ENCODE measurements around the gene KICS2.
"Not testable (repeated sequence)": the region's sequence is repeated elsewhere in the genome, so short reads cannot be mapped to it uniquely, and the experiment has no call there.

The KICS2 gene

DNA sequence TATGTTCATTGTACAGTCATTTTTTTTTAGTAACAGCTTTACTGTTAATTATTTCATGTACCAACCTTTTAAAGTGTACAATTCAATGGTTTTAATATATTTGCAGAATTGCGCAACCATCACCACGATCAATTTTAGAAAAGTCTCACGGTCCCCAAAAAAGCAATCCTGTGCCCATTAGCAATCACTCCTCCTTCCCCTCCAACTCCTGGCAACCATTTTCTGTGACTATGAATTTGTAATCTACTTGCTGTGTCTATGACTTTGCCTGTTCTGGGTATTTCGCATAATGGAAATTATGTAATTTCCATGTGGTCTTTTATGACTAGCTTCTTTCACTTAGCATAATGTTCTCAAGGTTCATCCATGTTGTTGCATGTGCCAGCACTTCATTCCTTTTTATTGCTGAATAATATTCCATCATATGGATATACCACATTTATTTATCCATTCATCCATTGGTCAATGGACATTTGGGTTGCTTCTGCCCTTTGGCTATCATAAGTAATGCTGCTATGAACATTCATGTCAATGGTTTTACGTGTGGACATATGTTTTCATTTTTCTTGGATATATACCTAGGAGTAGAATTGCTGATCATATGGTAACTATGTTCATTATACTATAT lies 9.9 kb downstream of the KICS2 start:
- no peak for DNase-seq

- DNase-seq, result no peak
Observed at GRCh38 chr12:64207453-64207852, 14.6 kb downstream of the KICS2 start.

GRCh38 chr12:64205542-64205941 lies 16.6 kb downstream of the KICS2 start:
- no peak for DNase-seq

DNA sequence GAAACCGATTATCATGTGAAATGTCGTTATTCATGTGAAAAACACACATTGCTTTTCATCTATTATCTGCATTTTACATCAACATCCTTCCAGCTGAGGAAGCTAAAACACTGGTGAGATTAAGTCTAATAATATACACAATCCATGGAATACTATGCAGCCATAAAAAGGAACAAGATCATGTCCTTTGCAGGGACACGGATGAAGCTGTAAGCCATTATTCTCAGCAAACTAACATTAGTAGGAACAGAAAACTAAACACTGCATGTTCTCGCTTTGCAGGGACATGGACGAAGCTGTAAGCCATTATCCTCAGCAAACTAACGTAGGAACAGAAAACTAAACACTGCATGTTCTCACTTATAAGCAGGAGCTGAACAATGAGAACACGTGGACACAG lies 18.3 kb downstream of the KICS2 start:
- no peak for DNase-seq

GRCh38 chr12:64203036-64203435 lies 19.1 kb downstream of the KICS2 start:
- no peak for DNase-seq

- not testable (repeated sequence) for DNase-seq
Observed at GRCh38 chr12:64195841-64196240, 26.3 kb downstream of the KICS2 start.

- no peak for DNase-seq
Observed at GRCh38 chr12:64194333-64195149, 27.6 kb downstream of the KICS2 start.

GRCh38 chr12:64193931-64194330 lies 28.2 kb downstream of the KICS2 start:
- no peak for DNase-seq

GRCh38 chr12:64192644-64193444 lies 29.3 kb downstream of the KICS2 start:
- no peak for DNase-seq

DNA sequence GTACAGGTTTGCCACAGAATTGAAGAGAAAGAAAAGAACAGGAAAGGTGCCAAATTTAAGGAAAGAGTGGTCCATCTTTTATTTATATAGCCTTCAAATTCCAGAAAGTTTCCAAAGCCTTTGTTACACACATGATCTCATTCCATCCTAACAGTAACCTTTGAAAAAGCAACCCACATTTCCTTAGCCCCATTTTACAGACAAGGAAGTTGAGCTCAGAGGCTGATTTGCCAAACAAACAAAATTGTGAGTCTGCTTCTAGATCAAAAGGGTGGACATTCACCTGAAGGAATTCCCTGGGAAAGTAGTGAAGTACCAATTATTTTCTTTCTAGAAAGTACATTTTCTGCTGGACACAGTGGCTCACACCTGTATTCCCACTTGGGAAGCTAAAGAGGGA lies 32.0 kb downstream of the KICS2 start:
- no peak for DNase-seq

- DNase-seq, result no peak
Observed at GRCh38 chr12:64189530-64189929, 32.6 kb downstream of the KICS2 start.

- no peak for DNase-seq
Observed at GRCh38 chr12:64187794-64188193, 34.3 kb downstream of the KICS2 start.

GRCh38 chr12:64187370-64187769 lies 34.7 kb downstream of the KICS2 start:
- no peak for DNase-seq

GRCh38 chr12:64186789-64187188 lies 35.3 kb downstream of the KICS2 start:
- no peak for DNase-seq

DNA sequence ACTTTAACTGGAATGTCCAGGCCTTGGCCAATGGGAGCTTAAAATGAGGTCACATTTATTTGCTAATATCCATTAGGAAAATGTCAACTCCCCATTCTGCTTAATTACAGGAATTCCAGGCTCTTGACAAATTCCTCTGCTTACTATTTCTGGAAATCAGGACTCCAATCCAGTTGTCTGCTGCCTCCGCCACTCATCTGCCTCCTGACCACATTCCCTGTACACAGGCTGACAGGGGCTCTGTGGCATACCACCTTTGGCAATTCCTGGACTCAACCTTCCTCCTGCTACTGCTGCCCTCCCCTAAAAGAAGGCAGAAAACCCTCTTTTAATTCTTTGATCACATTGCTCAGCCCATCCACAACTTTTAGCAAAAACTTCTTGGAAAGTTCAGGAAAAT lies 37.9 kb downstream of the KICS2 start:
- DNase-seq, result no peak

GRCh38 chr12:64181430-64182291 lies 40.4 kb downstream of the KICS2 start:
- DNase-seq, result no peak

DNA sequence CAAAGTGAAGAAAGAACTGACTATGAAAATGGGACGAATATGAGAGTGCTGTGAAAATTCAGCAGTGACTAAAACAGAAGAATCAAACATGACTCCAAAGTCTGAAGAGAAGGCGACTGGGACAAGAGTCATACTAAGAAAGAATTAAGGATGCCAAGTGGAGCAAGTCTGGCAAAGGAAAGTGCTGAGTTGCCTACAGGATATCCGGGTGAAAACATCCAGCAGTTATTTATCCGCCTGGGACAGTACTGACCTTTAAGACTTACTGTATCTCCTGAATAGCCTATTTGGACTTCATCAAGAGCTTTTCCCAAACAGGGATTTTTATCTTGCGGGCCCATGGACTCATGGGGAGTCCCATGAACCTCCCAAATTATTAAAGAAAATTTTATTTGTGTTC lies 41.1 kb downstream of the KICS2 start:
- no peak for DNase-seq

DNA sequence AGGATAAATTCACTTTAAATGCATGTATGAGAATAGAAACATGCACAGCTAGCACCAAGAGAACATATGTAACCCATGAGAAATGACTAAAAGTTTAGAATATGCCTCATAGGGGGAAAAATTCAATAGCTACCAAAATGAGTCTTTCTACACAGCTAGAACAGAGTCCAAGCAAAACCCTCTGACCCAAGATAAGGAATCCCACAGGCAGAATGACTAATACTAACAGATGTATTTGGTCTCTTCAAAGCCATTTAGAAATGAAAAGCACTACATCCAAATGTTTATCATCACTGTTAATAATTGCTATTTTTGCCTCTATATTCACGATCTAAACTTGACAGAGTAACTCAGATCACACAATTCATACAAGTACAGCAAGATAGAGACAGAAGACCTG lies 44.0 kb downstream of the KICS2 start:
- DNase-seq, result no peak

DNA sequence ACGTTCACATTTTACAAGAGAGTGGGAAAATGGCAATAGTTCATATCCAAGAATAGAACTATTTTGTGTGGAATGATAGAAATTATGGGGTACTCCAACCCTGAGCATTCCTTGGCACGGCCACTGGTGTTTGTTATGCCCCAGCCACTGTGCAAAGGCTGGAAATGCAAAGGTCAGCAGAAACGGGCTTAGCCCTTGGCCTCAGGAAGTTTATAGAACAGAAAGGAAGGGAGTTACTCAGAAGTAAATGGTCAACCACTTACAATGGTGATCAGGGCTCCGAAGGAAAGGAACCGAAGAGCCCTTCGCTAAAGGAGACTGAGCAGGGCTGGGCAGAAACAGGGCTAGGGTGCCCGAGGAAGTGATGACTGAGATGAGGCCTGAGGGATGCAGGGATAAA lies 45.1 kb downstream of the KICS2 start:
- DNase-seq, result no peak

DNA sequence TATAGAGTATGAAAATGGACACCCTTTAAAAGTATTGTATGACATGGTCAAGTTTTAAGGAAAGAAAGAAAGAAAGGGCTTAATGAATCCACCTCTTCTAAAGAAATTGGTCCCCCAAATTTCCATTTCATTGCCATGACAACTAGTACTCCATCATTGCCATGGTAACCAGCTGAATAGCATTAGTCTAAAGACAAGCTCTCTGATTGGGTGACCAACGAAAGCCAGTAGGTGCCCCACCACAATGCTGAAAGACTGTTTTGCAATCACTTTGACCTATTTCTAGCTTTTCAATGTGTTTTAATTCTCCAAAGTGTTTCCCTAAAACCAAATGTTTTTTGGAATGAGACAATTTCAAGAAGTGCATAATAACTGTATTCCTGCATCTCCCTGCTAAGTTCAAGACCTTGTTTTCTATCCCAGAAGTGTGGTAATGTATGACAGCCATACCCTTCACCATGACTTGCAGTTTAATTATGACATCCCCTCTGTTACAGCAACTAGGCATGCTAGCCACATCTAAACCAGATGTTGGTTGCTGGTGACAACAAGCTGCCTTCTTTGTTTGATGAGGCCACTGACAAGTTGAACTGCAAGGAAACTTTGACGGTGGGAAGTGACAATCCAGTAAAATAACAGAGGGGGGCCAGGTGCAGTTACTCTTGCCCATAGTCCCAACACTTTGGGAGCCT lies 46.7 kb downstream of the KICS2 start:
- no peak for DNase-seq

GRCh38 chr12:64173456-64173855 lies 48.6 kb downstream of the KICS2 start:
- DNase-seq, result no peak

All from effector CD8-positive, alpha-beta T cell (primary cell).